ENCODE data around the gene CNTNAP2.

The CNTNAP2 gene

DNA sequence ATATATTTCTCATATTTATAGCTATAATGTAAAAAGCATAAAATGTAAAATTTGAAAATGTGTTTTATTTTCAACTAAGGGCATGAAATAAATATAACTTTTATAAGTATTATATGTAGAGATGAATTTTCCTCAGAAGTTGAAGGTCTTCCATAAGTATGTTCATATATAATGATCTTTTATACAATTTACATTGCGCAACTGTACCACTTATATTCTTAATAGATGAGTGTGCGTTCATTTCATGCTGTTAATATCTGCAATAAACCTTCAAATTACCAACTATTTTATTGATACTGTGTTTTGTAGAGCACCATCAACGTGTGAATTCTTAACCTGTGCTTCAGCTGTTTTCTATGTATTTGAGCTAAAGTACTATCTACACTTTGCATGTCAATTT, 285.3 kb downstream of the CNTNAP2 start:
- Histone ChIP-seq H3K4me1 (ENCODE audit: insufficient read depth, low read length) (no peaks in the 10 kb centered on the region), H3K27me3 (ENCODE audit: insufficient read depth, low read length, poor library complexity) (no peaks in the 10 kb centered on the region), H2AFZ (ENCODE audit: low read depth, low read length) (no peak overlapping the region), H3K9me3 (ENCODE audit: insufficient read depth, low read length, severe bottlenecking) (no peaks in the 10 kb centered on the region), H3K4me3 (ENCODE audit: low read depth in 1 of 2, low read length in 2 of 2) (no peak overlapping the region), H4K20me1 (ENCODE audit: insufficient read depth, low read length) (no peaks in the 10 kb centered on the region), H3K9ac (ENCODE audit: low read depth, low read length) (no peak overlapping the region), H3K27ac (ENCODE audit: low read length) (no peak overlapping the region), H3K36me3 (ENCODE audit: insufficient read depth, low read length) (no peaks in the 10 kb centered on the region), H3K4me2 (ENCODE audit: insufficient read depth, low read length) (no peak overlapping the region), H3K79me2 (ENCODE audit: insufficient read depth, low read length) (no peaks in the 10 kb centered on the region)
- DNase-seq (no peak), ATAC-seq (ENCODE audit: insufficient read depth, low read depth) (no peak)
- TF ChIP-seq, protein P1, sequence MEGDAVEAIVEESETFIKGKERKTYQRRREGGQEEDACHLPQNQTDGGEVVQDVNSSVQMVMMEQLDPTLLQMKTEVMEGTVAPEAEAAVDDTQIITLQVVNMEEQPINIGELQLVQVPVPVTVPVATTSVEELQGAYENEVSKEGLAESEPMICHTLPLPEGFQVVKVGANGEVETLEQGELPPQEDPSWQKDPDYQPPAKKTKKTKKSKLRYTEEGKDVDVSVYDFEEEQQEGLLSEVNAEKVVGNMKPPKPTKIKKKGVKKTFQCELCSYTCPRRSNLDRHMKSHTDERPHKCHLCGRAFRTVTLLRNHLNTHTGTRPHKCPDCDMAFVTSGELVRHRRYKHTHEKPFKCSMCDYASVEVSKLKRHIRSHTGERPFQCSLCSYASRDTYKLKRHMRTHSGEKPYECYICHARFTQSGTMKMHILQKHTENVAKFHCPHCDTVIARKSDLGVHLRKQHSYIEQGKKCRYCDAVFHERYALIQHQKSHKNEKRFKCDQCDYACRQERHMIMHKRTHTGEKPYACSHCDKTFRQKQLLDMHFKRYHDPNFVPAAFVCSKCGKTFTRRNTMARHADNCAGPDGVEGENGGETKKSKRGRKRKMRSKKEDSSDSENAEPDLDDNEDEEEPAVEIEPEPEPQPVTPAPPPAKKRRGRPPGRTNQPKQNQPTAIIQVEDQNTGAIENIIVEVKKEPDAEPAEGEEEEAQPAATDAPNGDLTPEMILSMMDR (IDR thresholded peaks at IDR 0.05; ENCODE audit: borderline replicate concordance, extremely low read depth, low read length, poor library complexity, severe bottlenecking) = no peak
- TF ChIP-seq EZH2 (IDR thresholded peaks at IDR 0.05; ENCODE audit: borderline replicate concordance, low read depth, low read length, severe bottlenecking) = no peak

DNA sequence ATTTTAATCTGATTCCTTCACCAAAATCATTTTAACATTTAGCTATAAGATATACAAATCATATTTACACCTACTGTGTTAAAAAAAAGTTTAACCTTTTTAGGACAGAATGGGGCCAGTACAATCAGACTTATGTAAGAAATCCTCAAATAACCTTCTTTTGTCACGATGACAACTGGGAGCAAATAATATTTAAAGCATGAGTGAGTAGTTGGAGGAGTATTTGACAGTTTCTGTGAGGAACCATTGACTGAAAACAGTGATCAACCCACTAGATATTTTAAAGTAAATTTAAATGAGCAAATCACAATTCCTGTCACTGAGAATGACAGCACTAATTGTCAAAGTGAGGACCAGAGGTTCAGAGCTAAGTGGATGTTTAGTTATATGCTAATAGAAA, 289.1 kb downstream of the CNTNAP2 start:
- H3K4me2 ChIP-seq (ENCODE audit: insufficient read depth, low read length) = no peak overlapping the region

DNA sequence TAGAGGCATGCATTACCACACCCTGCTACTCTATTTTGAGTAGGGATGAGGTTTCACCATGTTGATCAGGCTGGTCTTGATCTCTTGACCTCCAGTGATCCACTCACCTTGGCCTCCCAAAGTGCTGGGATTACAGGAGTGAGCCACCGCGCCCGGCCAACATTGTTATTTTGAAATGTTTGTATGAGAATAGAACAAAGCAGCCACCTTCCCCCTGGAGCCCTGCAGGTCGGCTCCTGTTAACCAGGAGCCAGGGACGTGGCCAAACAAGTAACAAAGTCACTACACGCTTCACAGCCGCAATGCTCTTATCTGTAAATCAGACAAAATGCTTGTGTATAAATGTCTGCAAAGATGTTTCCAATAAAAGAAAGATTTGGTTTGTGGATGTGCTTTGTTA, 295.4 kb downstream of the CNTNAP2 start:
- Histone ChIP-seq H3K4me3 (ENCODE audit: low read depth in 1 of 2, low read length in 2 of 2) (no peak overlapping the region), H3K4me1 (ENCODE audit: insufficient read depth, low read length) (no peaks in the 10 kb centered on the region), H3K9me3 (ENCODE audit: insufficient read depth, low read length, severe bottlenecking) (no peaks in the 10 kb centered on the region), H3K27ac (ENCODE audit: low read length) (no peak overlapping the region), H3K4me2 (ENCODE audit: insufficient read depth, low read length) (no peak overlapping the region), H4K20me1 (ENCODE audit: insufficient read depth, low read length) (no peaks in the 10 kb centered on the region), H2AFZ (ENCODE audit: low read depth, low read length) (no peak overlapping the region), H3K9ac (ENCODE audit: low read depth, low read length) (no peak overlapping the region), H3K27me3 (ENCODE audit: insufficient read depth, low read length, poor library complexity) (no peaks in the 10 kb centered on the region), H3K36me3 (ENCODE audit: insufficient read depth, low read length) (no peaks in the 10 kb centered on the region), H3K79me2 (ENCODE audit: insufficient read depth, low read length) (no peaks in the 10 kb centered on the region)
- ATAC-seq (ENCODE audit: insufficient read depth, low read depth) (no peak), DNase-seq (no peak)
- TF ChIP-seq EZH2 (IDR thresholded peaks at IDR 0.05; ENCODE audit: borderline replicate concordance, low read depth, low read length, severe bottlenecking) = no peak
- TF ChIP-seq, protein P1 (IDR thresholded peaks at IDR 0.05; ENCODE audit: borderline replicate concordance, extremely low read depth, low read length, poor library complexity, severe bottlenecking) = no peak

More for the DNA sequence above, 289.1 kb downstream of the CNTNAP2 start:
- Histone ChIP-seq H3K4me3 (ENCODE audit: low read depth in 1 of 2, low read length in 2 of 2) (no peak overlapping the region), H3K79me2 (ENCODE audit: insufficient read depth, low read length) (no peaks in the 10 kb centered on the region), H3K27me3 (ENCODE audit: insufficient read depth, low read length, poor library complexity) (no peaks in the 10 kb centered on the region), H3K27ac (ENCODE audit: low read length) (no peak overlapping the region), H3K4me1 (ENCODE audit: insufficient read depth, low read length) (no peaks in the 10 kb centered on the region), H2AFZ (ENCODE audit: low read depth, low read length) (no peak overlapping the region), H3K9me3 (ENCODE audit: insufficient read depth, low read length, severe bottlenecking) (no peaks in the 10 kb centered on the region), H3K36me3 (ENCODE audit: insufficient read depth, low read length) (no peaks in the 10 kb centered on the region), H4K20me1 (ENCODE audit: insufficient read depth, low read length) (no peaks in the 10 kb centered on the region), H3K9ac (ENCODE audit: low read depth, low read length) (no peak overlapping the region)
- DNase-seq (no peak), ATAC-seq (ENCODE audit: insufficient read depth, low read depth) (no peak)
- no peak for TF ChIP-seq EZH2 (IDR thresholded peaks at IDR 0.05; ENCODE audit: borderline replicate concordance, low read depth, low read length, severe bottlenecking)
- TF ChIP-seq, protein P1 (IDR thresholded peaks at IDR 0.05; ENCODE audit: borderline replicate concordance, extremely low read depth, low read length, poor library complexity, severe bottlenecking) = no peak

DNA sequence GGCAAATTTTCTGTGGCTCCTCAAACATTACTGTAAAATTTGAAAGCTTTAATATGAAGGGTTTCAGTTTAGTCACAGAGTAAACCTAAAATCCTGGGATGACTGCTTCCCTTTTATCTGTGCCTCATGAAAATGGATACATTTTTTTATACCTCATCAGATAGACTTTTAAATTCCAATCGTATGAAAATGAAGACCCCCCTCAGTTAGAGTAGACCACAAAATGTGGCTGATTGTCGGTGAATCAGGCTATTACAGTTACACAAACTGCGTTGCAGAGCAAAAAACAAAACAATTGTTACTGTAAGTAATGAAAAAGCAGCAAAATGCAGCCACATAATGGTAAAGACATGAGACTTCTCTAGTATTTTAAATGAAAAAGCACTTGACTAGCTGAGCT, 296.2 kb downstream of the CNTNAP2 start:
- TF ChIP-seq, protein P1 (IDR thresholded peaks at IDR 0.05; ENCODE audit: borderline replicate concordance, extremely low read depth, low read length, poor library complexity, severe bottlenecking) = no peak
- TF ChIP-seq EZH2 (IDR thresholded peaks at IDR 0.05; ENCODE audit: borderline replicate concordance, low read depth, low read length, severe bottlenecking) = no peak
- H2AFZ ChIP-seq (ENCODE audit: low read depth, low read length) = no peak overlapping the region
- H3K27me3 ChIP-seq (ENCODE audit: insufficient read depth, low read length, poor library complexity) = no peaks in the 10 kb centered on the region
- H3K36me3 ChIP-seq (ENCODE audit: insufficient read depth, low read length) = no peaks in the 10 kb centered on the region
- H3K4me2 ChIP-seq (ENCODE audit: insufficient read depth, low read length) = no peak overlapping the region
- no peak for DNase-seq
- H3K4me1 ChIP-seq (ENCODE audit: insufficient read depth, low read length) = no peaks in the 10 kb centered on the region
- H3K27ac ChIP-seq (ENCODE audit: low read length) = no peak overlapping the region
- no peak overlapping the region for H3K9ac ChIP-seq (ENCODE audit: low read depth, low read length)
- no peak for ATAC-seq (ENCODE audit: insufficient read depth, low read depth)
- no peaks in the 10 kb centered on the region for H4K20me1 ChIP-seq (ENCODE audit: insufficient read depth, low read length)
- H3K9me3 ChIP-seq (ENCODE audit: insufficient read depth, low read length, severe bottlenecking) = no peaks in the 10 kb centered on the region
- no peak overlapping the region for H3K4me3 ChIP-seq (ENCODE audit: low read depth in 1 of 2, low read length in 2 of 2)
- no peaks in the 10 kb centered on the region for H3K79me2 ChIP-seq (ENCODE audit: insufficient read depth, low read length)
